Measurements from ENCODE around the gene ATP9A.
"Not testable (repeated sequence)": the region's sequence is repeated elsewhere in the genome, so short reads cannot be mapped to it uniquely, and the experiment has no call there.

ATP9A gene

GRCh38 chr20:51750037-51750769, 18.0 kb downstream of the ATP9A start:
- no peak for DNase-seq

GRCh38 chr20:51749674-51750036, 18.5 kb downstream of the ATP9A start:
- DNase-seq, result no peak

- no peak for DNase-seq
Observed at GRCh38 chr20:51747182-51747911, 20.8 kb downstream of the ATP9A start.

- no peak for DNase-seq
Observed at GRCh38 chr20:51745804-51746203, 22.4 kb downstream of the ATP9A start.

GRCh38 chr20:51740838-51741237, 27.4 kb downstream of the ATP9A start:
- DNase-seq, result no peak

- DNase-seq, result not testable (repeated sequence)
Observed at GRCh38 chr20:51740308-51740707, 27.9 kb downstream of the ATP9A start.

- no peak for DNase-seq
Observed at GRCh38 chr20:51739722-51740249, 28.4 kb downstream of the ATP9A start.

- no peak for DNase-seq
Observed at GRCh38 chr20:51738877-51739447, 29.2 kb downstream of the ATP9A start.

GRCh38 chr20:51738261-51738660, 29.9 kb downstream of the ATP9A start:
- DNase-seq, result not testable (repeated sequence)

- DNase-seq, result no peak
Observed at GRCh38 chr20:51736947-51737346, 31.2 kb downstream of the ATP9A start.

- DNase-seq, result no peak
Observed at GRCh38 chr20:51735728-51736600, 32.2 kb downstream of the ATP9A start.

GRCh38 chr20:51734876-51735720, 33.1 kb downstream of the ATP9A start:
- no peak for DNase-seq

- no peak for DNase-seq
Observed at GRCh38 chr20:51733070-51733469, 35.1 kb downstream of the ATP9A start.

GRCh38 chr20:51732096-51732791, 35.9 kb downstream of the ATP9A start:
- no peak for DNase-seq

GRCh38 chr20:51731731-51732095, 36.5 kb downstream of the ATP9A start:
- DNase-seq, result no peak

- no peak for DNase-seq
Observed at GRCh38 chr20:51729771-51730170, 38.4 kb downstream of the ATP9A start.

- no peak for DNase-seq
Observed at GRCh38 chr20:51728737-51729136, 39.5 kb downstream of the ATP9A start.

GRCh38 chr20:51727872-51728271, 40.3 kb downstream of the ATP9A start:
- no peak for DNase-seq

- no peak for DNase-seq
Observed at GRCh38 chr20:51725584-51726176, 42.5 kb downstream of the ATP9A start.

- DNase-seq, result not testable (repeated sequence)
Observed at GRCh38 chr20:51723026-51723425, 45.2 kb downstream of the ATP9A start.

GRCh38 chr20:51722246-51722645, 45.9 kb downstream of the ATP9A start:
- not testable (repeated sequence) for DNase-seq

All from NCI-H1092 (cell line).